NCI-H1930 (cell line): ENCODE measurements around the gene TMSB10.

Source experiments
- DNase-seq, 2 experiments: peaks; one replicate each; lab custom pipeline; 2025; lab: John Stamatoyannopoulos, UW

The TMSB10 gene

GRCh38 chr2:84880645-84881521, 24.6 kb upstream of the TMSB10 start, which contains the start of gene TRABD2A:
Gene TRABD2A, minus strand, starts transcription at chr2:84881084. Its CDS starts 45 bp downstream, at chr2:84881039.
- DNase-seq = no peak

GRCh38 chr2:84881581-84882413, 23.7 kb upstream of the TMSB10 start:
- peak; percentile 48 to 54 for DNase-seq

GRCh38 chr2:84882414-84882738, 23.1 kb upstream of the TMSB10 start:
- no peak for DNase-seq

- no peak for DNase-seq
Observed at GRCh38 chr2:84882775-84883550, 22.5 kb upstream of the TMSB10 start.

GRCh38 chr2:84884449-84884848, 21.0 kb upstream of the TMSB10 start:
- DNase-seq = no peak

- DNase-seq = no peak
Observed at GRCh38 chr2:84885111-84885510, 20.3 kb upstream of the TMSB10 start.

GRCh38 chr2:84886791-84887190, 18.7 kb upstream of the TMSB10 start:
- DNase-seq = no peak

GRCh38 chr2:84888401-84889276, 16.8 kb upstream of the TMSB10 start:
- DNase-seq = no peak

GRCh38 chr2:84889332-84889731, 16.1 kb upstream of the TMSB10 start:
- no peak for DNase-seq

- no peak for DNase-seq
Observed at GRCh38 chr2:84891355-84892010, 14.0 kb upstream of the TMSB10 start.

GRCh38 chr2:84894131-84894586, 11.3 kb upstream of the TMSB10 start:
- DNase-seq = no peak

- DNase-seq = no peak
Observed at GRCh38 chr2:84894758-84895520, 10.5 kb upstream of the TMSB10 start.

- no peak for DNase-seq
Observed at GRCh38 chr2:84896567-84896966, 8.9 kb upstream of the TMSB10 start.

- DNase-seq = no peak
Observed at GRCh38 chr2:84897773-84898172, 7.7 kb upstream of the TMSB10 start.

- DNase-seq = no peak
Observed at GRCh38 chr2:84899304-84900204, 5.9 kb upstream of the TMSB10 start.

GRCh38 chr2:84900971-84901370, 4.5 kb upstream of the TMSB10 start:
- DNase-seq = no peak

GRCh38 chr2:84901593-84902120, 3.8 kb upstream of the TMSB10 start:
- DNase-seq = no peak

GRCh38 chr2:84902526-84902925, 2.9 kb upstream of the TMSB10 start:
- DNase-seq = no peak

- DNase-seq = no peak
Observed at GRCh38 chr2:84904151-84904550, 1.3 kb upstream of the TMSB10 start.
